Tibial nerve (tissue), 4 donors: ENCODE results near the gene ELANE. TPM values are rescaled to one million over a fixed set of nuclear protein-coding genes. Genes with fewer than 3 reads are reported as not detected.

Experiments
- DNase-seq, 2 donors: peaks; one replicate each; pipeline ENCODE4 v3.0.0-alpha.2; 2019; ENCODE audit warnings: low spot score in 2 of 2
- H3K27ac ChIP-seq, 4 donors: fragments of 200-600 bp; sonication (generic) in 3 of 4; one replicate each; pipeline ENCODE4 v1.5.1; 2017 to 2019; ENCODE audit warnings: mild to moderate bottlenecking in 1 of 4
- H3K27me3 ChIP-seq, 2 donors: fragments of 200-600 bp; sonication (generic) in 1 of 2; one replicate each; pipeline versions ENCODE4 v1.5.1 to v1.6.0; 2017 to 2019
- H3K36me3 ChIP-seq, 3 donors: fragments of 200-600 bp; sonication (generic); one replicate each; pipeline ENCODE4 v1.5.1; 2018 to 2019
- H3K4me1 ChIP-seq, 4 donors: fragments of 200-600 bp; sonication (generic) in 3 of 4; one replicate each; pipeline ENCODE4 v1.5.1; 2017 to 2019
- H3K4me3 ChIP-seq, 4 donors: fragments of 200-600 bp; sonication (generic) in 3 of 4; one replicate each; pipeline ENCODE4 v1.5.1; 2017 to 2019; ENCODE audit warnings: mild to moderate bottlenecking in 1 of 4, moderate library complexity in 1 of 4
- H3K9me3 ChIP-seq, 4 donors: fragments of 200-600 bp; sonication (generic) in 3 of 4; one replicate each; pipeline ENCODE4 v1.5.1; 2017 to 2019
- EP300 ChIP-seq, 2 donors: sonication (generic); formaldehyde crosslinking; IDR thresholded peaks; one replicate each; pipeline ENCODE4 v1.6.1; 2017; ENCODE audit warnings: antibody characterized with exemption in 2 of 2, mild to moderate bottlenecking in 1 of 2
- POLR2A ChIP-seq, 2 donors: fragments of 450-650 bp; IDR thresholded peaks; one replicate each; pipeline ENCODE4 v1.6.1; 2017; ENCODE audit warnings: antibody characterized with exemption in 2 of 2, mild to moderate bottlenecking in 2 of 2, moderate library complexity in 2 of 2
- WGBS, 2 donors: methylation state at CpG; one replicate each; pipeline ENCODE4 v1.1.5; 2018; 5-methylcytosine and 5-hydroxymethylcytosine counted together
- total RNA-seq, 4 donors: library from RNA; depleted of rRNA; stranded (reverse); fragments of >200 nt; gene quantifications; one replicate each; pipeline ENCODE4 v1.1.0, GENCODE V29; 2016
- TF ChIP-seq, protein P1 (sequence below), 5 experiments: fragments of 200-600 bp in 3 of 5; fragments of 450-650 bp in 2 of 5; sonication (generic) in 3 of 5; IDR thresholded peaks; one replicate each; pipeline ENCODE4 v1.5.1; 2016 to 2019; ENCODE audit warnings: antibody characterized with exemption in 5 of 5, mild to moderate bottlenecking in 3 of 5, moderate library complexity in 2 of 5

The ELANE gene
- total RNA-seq, 4 donors from 2014 or later, result 0.66 to 12.6 (median 4.2) TPM

DNA sequence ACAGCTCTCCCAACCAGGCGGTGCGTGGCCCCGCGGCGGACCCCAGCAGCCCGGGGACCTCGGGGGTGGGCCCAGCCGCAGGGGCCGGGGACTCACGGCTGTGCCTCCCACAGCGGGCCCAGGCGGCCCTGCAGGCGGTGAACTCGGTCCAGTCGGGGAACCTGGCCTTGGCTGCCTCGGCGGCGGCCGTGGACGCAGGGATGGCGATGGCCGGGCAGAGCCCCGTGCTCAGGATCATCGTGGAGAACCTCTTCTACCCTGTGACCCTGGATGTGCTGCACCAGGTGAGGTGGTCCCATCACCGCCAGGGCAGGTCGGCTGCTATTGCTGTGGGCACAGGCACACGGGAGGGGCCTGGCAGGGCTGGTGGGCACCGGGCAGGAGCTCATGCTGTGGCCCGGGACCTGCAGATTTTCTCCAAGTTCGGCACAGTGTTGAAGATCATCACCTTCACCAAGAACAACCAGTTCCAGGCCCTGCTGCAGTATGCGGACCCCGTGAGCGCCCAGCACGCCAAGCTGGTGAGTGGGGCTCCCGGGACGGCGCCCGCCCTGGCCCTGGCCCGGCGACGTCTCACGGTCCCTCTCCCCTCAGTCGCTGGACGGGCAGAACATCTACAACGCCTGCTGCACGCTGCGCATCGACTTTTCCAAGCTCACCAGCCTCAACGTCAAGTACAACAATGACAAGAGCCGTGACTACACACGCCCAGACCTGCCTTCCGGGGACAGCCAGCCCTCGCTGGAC is 47.5 kb upstream of the ELANE start:
- Histone ChIP-seq H3K9me3 (no peaks in the 10 kb centered on the region), H3K27me3 (no peaks in the 10 kb centered on the region), H3K27ac (no peak overlapping the region), H3K4me3 (no peak overlapping the region), H3K4me1 (peaks cover 9 to 57% (median 39%) of the 10 kb centered on the region in 4 donors), H3K36me3 (peaks cover 15 to 76% (median 55%) of the 10 kb centered on the region in 3 donors)
- WGBS, 2 donors, result 90 to 91% methylated on average over 24 to 45 of the region's 53 CpGs
- DNase-seq, result no peak
- TF ChIP-seq POLR2A (IDR thresholded peaks at IDR 0.05) (no peak), EP300 (IDR thresholded peaks at IDR 0.05) (no peak)
- TF ChIP-seq, protein P1, sequence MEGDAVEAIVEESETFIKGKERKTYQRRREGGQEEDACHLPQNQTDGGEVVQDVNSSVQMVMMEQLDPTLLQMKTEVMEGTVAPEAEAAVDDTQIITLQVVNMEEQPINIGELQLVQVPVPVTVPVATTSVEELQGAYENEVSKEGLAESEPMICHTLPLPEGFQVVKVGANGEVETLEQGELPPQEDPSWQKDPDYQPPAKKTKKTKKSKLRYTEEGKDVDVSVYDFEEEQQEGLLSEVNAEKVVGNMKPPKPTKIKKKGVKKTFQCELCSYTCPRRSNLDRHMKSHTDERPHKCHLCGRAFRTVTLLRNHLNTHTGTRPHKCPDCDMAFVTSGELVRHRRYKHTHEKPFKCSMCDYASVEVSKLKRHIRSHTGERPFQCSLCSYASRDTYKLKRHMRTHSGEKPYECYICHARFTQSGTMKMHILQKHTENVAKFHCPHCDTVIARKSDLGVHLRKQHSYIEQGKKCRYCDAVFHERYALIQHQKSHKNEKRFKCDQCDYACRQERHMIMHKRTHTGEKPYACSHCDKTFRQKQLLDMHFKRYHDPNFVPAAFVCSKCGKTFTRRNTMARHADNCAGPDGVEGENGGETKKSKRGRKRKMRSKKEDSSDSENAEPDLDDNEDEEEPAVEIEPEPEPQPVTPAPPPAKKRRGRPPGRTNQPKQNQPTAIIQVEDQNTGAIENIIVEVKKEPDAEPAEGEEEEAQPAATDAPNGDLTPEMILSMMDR (IDR thresholded peaks at IDR 0.05), result no peak

DNA sequence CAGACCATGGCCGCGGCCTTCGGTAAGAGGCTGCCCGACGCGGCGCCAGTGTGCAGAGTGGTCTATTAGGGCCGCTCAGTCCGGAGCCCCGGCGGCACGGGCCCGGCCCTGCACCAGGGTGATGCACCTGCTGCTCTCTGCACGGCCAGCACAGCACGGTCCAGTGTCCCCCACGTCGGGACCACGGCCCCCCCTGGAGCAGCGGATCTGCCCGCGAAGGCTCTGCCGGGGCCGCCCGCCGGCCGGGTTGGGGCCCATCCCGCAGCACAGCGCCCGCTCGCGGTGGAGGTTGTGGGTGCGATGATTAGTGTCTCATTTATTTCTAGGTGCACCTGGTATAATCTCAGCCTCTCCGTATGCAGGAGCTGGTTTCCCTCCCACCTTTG is 46.9 kb upstream of the ELANE start:
- Histone ChIP-seq H3K36me3 (peaks cover 15 to 79% (median 61%) of the 10 kb centered on the region in 3 donors), H3K9me3 (no peaks in the 10 kb centered on the region), H3K27ac (no peak overlapping the region), H3K4me3 (no peak overlapping the region), H3K4me1 (peaks cover 9 to 52% (median 34%) of the 10 kb centered on the region in 4 donors), H3K27me3 (no peaks in the 10 kb centered on the region)
- no peak for DNase-seq
- 87 to 93% methylated on average over 24 to 30 of the region's 33 CpGs for WGBS, 2 donors
- TF ChIP-seq, protein P1 (IDR thresholded peaks at IDR 0.05), result no peak
- no peak for TF ChIP-seq EP300 (IDR thresholded peaks at IDR 0.05)
- TF ChIP-seq POLR2A (IDR thresholded peaks at IDR 0.05), result no peak

DNA sequence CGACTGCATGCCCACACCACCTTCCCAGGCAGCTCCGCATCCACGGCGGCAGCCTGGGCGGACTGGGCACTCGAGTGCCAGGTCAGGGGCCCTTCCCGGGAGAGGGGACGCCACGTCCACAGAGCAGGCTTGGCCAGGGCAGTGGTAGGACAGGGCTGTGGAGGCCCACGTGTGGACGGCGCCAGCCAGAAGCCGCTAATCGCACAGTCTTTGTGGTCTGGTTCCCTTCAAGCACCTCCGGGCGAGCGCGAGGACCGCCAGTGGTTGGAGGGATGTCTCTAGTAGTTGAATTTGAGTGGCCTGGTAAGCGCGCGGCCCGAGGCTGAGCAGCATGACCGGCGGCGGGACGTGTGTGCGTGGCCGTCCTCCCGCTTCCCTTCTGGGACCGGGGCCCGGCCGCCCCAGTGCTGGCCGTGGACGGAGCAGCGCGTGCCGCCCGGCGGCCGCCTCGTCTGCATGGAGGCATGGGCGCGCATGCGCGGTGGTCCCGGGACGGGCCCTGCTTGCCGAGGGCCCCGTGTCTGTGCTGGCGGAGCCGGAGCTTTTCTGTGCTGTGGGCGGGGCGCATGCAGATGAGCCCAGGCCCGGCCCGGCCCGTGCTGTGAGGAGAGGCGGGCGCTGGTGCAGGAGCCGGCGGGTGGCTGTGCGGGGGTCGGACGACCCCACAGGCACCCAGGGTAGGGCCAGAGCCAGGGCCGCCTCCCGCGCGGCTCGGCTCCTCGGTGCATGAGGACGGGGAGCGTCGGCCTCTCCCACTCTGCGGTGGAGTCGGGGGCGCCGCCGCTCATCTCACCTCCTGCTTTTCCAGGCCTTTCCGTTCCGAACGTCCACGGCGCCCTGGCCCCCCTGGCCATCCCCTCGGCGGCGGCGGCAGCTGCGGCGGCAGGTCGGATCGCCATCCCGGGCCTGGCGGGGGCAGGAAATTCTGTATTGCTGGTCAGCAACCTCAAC is 46.2 kb upstream of the ELANE start:
- Histone ChIP-seq H3K4me3 (no peak overlapping the region), H3K27ac (no peak overlapping the region), H3K27me3 (no peaks in the 10 kb centered on the region), H3K36me3 (peaks cover 15 to 79% (median 68%) of the 10 kb centered on the region in 3 donors), H3K4me1 (peaks cover 6 to 45% (median 26%) of the 10 kb centered on the region in 4 donors), H3K9me3 (no peaks in the 10 kb centered on the region)
- no peak for TF ChIP-seq EP300 (IDR thresholded peaks at IDR 0.05)
- no peak for TF ChIP-seq POLR2A (IDR thresholded peaks at IDR 0.05)
- no peak for DNase-seq
- 92 to 94% methylated on average over 69 to 83 of the region's 93 CpGs for WGBS, 2 donors

DNA sequence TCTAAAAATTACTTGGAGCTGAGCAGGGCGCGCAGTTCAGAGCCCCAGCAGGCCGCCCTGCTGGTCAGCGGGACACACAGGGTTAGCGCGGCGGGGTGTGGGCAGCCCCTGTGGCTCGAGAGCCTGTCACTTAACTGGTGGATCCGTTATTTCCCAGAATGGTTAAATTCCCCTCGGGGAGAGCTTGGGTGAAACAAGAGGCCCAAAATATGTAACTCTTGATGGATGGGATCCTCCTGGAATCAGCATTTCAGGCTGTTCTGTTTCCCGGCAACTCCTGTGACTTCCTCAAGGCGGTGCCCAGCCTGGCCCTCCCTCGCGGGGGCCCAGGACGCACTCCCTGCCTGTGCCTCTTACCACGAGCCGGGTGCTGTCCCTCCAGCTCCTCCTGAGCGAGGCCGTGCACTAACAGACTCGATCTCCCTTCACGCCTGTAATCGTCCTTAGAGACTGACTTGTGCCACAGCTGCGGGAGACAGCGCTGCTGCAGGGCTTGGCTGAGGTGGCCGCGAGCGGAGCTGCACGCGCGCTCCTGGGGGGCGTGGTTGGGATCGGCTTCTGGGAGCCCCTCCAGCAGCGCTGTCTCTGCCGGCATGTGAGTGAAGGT is 45.2 kb upstream of the ELANE start:
- Histone ChIP-seq H3K4me1 (peaks cover 0 to 34% (median 16%) of the 10 kb centered on the region in 4 donors), H3K27ac (no peak overlapping the region), H3K27me3 (no peaks in the 10 kb centered on the region), H3K9me3 (no peaks in the 10 kb centered on the region), H3K36me3 (peaks cover 15 to 89% (median 76%) of the 10 kb centered on the region in 3 donors), H3K4me3 (no peak overlapping the region)
- WGBS, 2 donors, result 87 to 88% methylated on average over 32 to 34 of the region's 34 CpGs
- no peak for DNase-seq
- TF ChIP-seq POLR2A (IDR thresholded peaks at IDR 0.05) (no peak), EP300 (IDR thresholded peaks at IDR 0.05) (no peak)
- TF ChIP-seq, protein P1 (IDR thresholded peaks at IDR 0.05), result no peak

DNA sequence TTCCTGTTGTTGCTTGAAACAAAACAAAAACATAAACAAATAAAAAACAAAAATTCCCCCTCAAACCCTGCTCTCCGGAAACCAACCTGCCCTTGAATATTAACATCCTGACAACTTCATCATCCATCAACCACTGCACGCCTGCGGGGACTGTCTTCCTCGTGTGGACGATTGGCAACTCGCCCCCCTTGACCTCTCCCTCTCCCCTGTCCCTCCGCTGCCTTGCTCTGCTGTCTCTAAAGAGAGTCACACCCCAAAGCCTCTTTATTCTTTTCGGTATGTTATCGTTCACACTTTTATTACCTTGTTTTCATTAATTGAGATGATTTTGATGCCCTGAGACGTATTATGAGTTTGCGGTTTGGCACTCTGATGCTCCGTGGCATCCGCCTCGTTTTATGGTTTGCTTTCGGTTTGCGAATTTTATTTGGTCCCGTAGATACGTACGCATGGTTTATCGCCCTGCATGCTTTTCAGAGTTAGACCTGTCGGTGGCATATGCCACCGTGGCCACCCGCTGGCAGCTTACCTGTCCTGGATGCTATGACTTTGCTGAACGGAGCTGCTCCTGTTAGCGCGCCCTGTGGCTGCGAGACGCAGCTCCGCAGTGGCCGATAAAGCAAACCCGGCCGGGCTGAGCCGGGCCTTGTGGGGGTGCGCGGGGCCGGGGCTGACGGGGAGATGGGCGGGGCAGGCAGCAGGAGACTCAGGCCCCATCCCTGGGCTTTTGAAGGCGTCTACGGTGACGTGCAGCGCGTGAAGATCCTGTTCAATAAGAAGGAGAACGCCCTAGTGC is 44.3 kb upstream of the ELANE start:
- DNase-seq, result no peak
- peaks cover 15 to 96% (median 76%) of the 10 kb centered on the region in 3 donors for H3K36me3 ChIP-seq
- TF ChIP-seq EP300 (IDR thresholded peaks at IDR 0.05), result no peak
- TF ChIP-seq, protein P1 (IDR thresholded peaks at IDR 0.05), result no peak
- H3K27me3 ChIP-seq, result no peaks in the 10 kb centered on the region
- peaks cover 0 to 25% (median 7%) of the 10 kb centered on the region in 4 donors for H3K4me1 ChIP-seq
- no peak overlapping the region for H3K27ac ChIP-seq
- WGBS, 2 donors, result 91% methylated on average over 44 of the region's 44 CpGs
- no peak overlapping the region for H3K4me3 ChIP-seq
- no peaks in the 10 kb centered on the region for H3K9me3 ChIP-seq
